K562 (cell line): ENCODE measurements around the gene UBR4. TPM values are rescaled to one million over a fixed set of nuclear protein-coding genes. Genes with fewer than 3 reads are reported as not detected.
A peak's percentile ranks its signal among the peaks of the same experiment; 100 is the strongest.

ENCODE experiments used
- ATAC-seq: fragments of 200-7000 bp; cut with Tn5 transposase; 3 replicates; pipeline ENCODE4 v1.9.1; 2020; ENCODE audit warnings: moderate library complexity
- BruUV-seq: library from RNA; stranded (reverse); fragments of 400-500 nt; replicated peaks from 2 replicates; lab custom pipeline; 2021; lab: Mats Ljungman, UMichigan
- CTCF ChIA-PET: fragments of 300-600 bp; formaldehyde crosslinking; extraction: SDS; loops from one replicate; lab custom pipeline; 2021; ENCODE audit warnings: low intra/inter-chr PET ratio; lab: Yijun Ruan, JAX
- POLR2A ChIA-PET: fragments of 300-600, 350-650 bp; sonication (Branson Sonifier 250); formaldehyde crosslinking; extraction: SDS; loops from one replicate; lab custom pipeline; 2021; ENCODE audit warnings: antibody characterized with exemption, inconsistent platforms; lab: Yijun Ruan, JAX
- DNase-seq, 4 experiments: peaks; one replicate each; pipeline versions ENCODE4 v3.0.0 to v3.0.0-alpha.2; 2011 to 2018; ENCODE audit warnings: low spot score in 3 of 4, mixed read lengths in 3 of 4; ENCODE audit errors: extremely low read depth in 1 of 4
- FAIRE-seq: peaks from 2 replicates; lab custom pipeline; 2011; peaks lifted over from hg19 to GRCh38; lab: Jason Lieb, UNC
- H2AFZ ChIP-seq: 2 replicates; pipeline ENCODE4 v1.6.0; 2011; ENCODE audit warnings: low read depth, low read length, control low read depth, inconsistent platforms
- H3K27ac ChIP-seq: fragments of 200-600 bp; 3 replicates; pipeline ENCODE4 v1.8.0; 2011; ENCODE audit warnings: low read depth, mild to moderate bottlenecking, control low read depth, inconsistent platforms, low read length, moderate library complexity, mixed read lengths; ENCODE audit errors: extremely low read depth
- H3K27me3 ChIP-seq, 2 experiments: fragments of 300-600 bp in 1 of 2; 2 replicates in 1 of 2; 3 replicates in 1 of 2; pipeline versions ENCODE4 v1.6.0 to v1.8.0; 2011; ENCODE audit warnings: inconsistent platforms in 2 of 2, low read length in 2 of 2, mild to moderate bottlenecking in 1 of 2, mixed read lengths in 1 of 2, moderate library complexity in 1 of 2; ENCODE audit not compliant: control insufficient read depth in 2 of 2, insufficient read depth in 2 of 2
- H3K36me3 ChIP-seq: fragments of 300-600 bp; 3 replicates; pipeline ENCODE4 v1.8.0; 2011; ENCODE audit warnings: mild to moderate bottlenecking, low read length, inconsistent platforms; ENCODE audit not compliant: control insufficient read depth, insufficient read depth
- H3K4me1 ChIP-seq, 2 experiments: fragments of 200-600 bp in 1 of 2; replicated peaks in 1 of 2; 2 replicates in 1 of 2; 3 replicates in 1 of 2; pipeline versions ENCODE4 v1.5.1 to v1.8.0; 2011; ENCODE audit warnings: inconsistent platforms in 2 of 2, low read length in 2 of 2, mild to moderate bottlenecking in 1 of 2, mixed read lengths in 1 of 2, moderate library complexity in 1 of 2; ENCODE audit not compliant: control insufficient read depth in 2 of 2, insufficient read depth in 2 of 2
- H3K4me2 ChIP-seq: 2 replicates; pipeline ENCODE4 v1.6.1; 2011; ENCODE audit warnings: low read length, control low read depth, inconsistent platforms, mixed read lengths; ENCODE audit not compliant: insufficient read depth
- H3K4me3 ChIP-seq: fragments of 200-600 bp; sonication (generic), shearing (Covaris generic); 2 replicates; pipeline ENCODE4 v1.5.1; 2016; ENCODE audit warnings: control low read depth, inconsistent platforms
- H3K79me2 ChIP-seq: fragments of 200-600 bp; 3 replicates; pipeline ENCODE4 v1.8.0; 2011; ENCODE audit warnings: low read length, inconsistent platforms; ENCODE audit not compliant: control insufficient read depth, insufficient read depth
- H3K9ac ChIP-seq, 2 experiments: 2 replicates each; pipeline versions ENCODE4 v1.6.0 to v1.6.1; 2011; ENCODE audit warnings: low read depth in 2 of 2, low read length in 2 of 2, control low read depth in 1 of 2, inconsistent platforms in 1 of 2, mild to moderate bottlenecking in 1 of 2, mixed read lengths in 1 of 2; ENCODE audit not compliant: insufficient read depth in 1 of 2
- H3K9me1 ChIP-seq: one replicate; pipeline ENCODE4 v1.6.0; 2011; ENCODE audit warnings: inconsistent platforms, mild to moderate bottlenecking, low read length, moderate library complexity; ENCODE audit not compliant: control insufficient read depth, insufficient read depth
- H3K9me3 ChIP-seq: replicated peaks from 2 replicates; pipeline ENCODE4 v1.5.1; 2011; ENCODE audit warnings: low read depth, low read length, inconsistent platforms; ENCODE audit not compliant: control insufficient read depth, insufficient read depth
- H4K20me1 ChIP-seq: replicated peaks from 2 replicates; pipeline ENCODE4 v1.6.1; 2011; ENCODE audit warnings: low read length, inconsistent platforms, mixed read lengths; ENCODE audit not compliant: control insufficient read depth, insufficient read depth
- BCOR ChIP-seq: fragments of 450-650 bp; IDR thresholded peaks from 2 replicates; pipeline ENCODE4 v1.6.1; 2016
- IRF2 ChIP-seq: sonication (generic); formaldehyde crosslinking; IDR thresholded peaks from 2 replicates; pipeline ENCODE4 v1.8.1; 2022; ENCODE audit warnings: mild to moderate bottlenecking, missing genetic modification reagents
- KAT8 ChIP-seq: fragments of 450-650 bp; IDR thresholded peaks from 2 replicates; pipeline ENCODE4 v1.6.1; 2016; ENCODE audit warnings: low read depth, mild to moderate bottlenecking
- MTA3 ChIP-seq: fragments of 450-650 bp; formaldehyde crosslinking; IDR thresholded peaks from 2 replicates; pipeline ENCODE4 v1.6.1; 2017; ENCODE audit warnings: mild to moderate bottlenecking, borderline replicate concordance
- MYC ChIP-seq, 2 experiments: fragments of 250-450 bp in 1 of 2; sonication (Bioruptor Pico) in 1 of 2; IDR thresholded peaks; 2 replicates each; pipeline versions ENCODE4 v1.5.1 to v1.6.1; 2012 to 2021; ENCODE audit warnings: low read depth in 2 of 2, borderline replicate concordance in 1 of 2, improper control_type of control experiment in 1 of 2, low read length in 1 of 2, mild to moderate bottlenecking in 1 of 2, moderate library complexity in 1 of 2
- ZNF146 ChIP-seq: IDR thresholded peaks from one replicate; pipeline ENCODE4 v1.6.1; 2018; ENCODE audit warnings: missing compliant biosample characterization; ENCODE audit not compliant: unreplicated experiment
- ZNF507 ChIP-seq: conservative IDR thresholded peaks from 2 replicates; pipeline ENCODE4 v1.6.1; 2017; ENCODE audit warnings: missing genetic modification characterization, missing compliant biosample characterization
- in situ Hi-C: fragments of 300-500 bp; cut with MboI; formaldehyde crosslinking; loops from 4 replicates; pipeline ENCODE4 v1.15.0; 2018; ENCODE audit warnings: inconsistent platforms, mixed read lengths
- intact Hi-C: fragments of 100-400 bp; cut with micrococcal nuclease; formaldehyde crosslinking; loops from 2 replicates; pipeline ENCODE4 v1.14.2; 2022
- polyA plus RNA-seq, 8 experiments: library from polyadenylated mRNA; depleted of rRNA in 4 of 8; stranded (reverse) in 5 of 8; unstranded in 3 of 8; fragments of >200 nt; fragmentation: Nextera tagmentation in 2 of 8; fragmentation: Illumina TruSeq in 1 of 8; extraction: Ambion mirVana in 2 of 8; extraction: Trizol in 1 of 8; gene quantifications; 2 replicates each; pipeline versions ENCODE4 v1.2.1 to v1.2.3, GENCODE V29; 2011 to 2014; ENCODE audit warnings: inconsistent platforms in 1 of 8, missing spikeins in 1 of 8
- total RNA-seq, 7 experiments: library from RNA; depleted of rRNA in 6 of 7; stranded (reverse); fragments of >200 nt in 6 of 7; fragmentation: Illumina TruSeq in 2 of 7; extraction: Trizol in 2 of 7; gene quantifications; 2 replicates each; pipeline versions ENCODE4 v1.2.1 to v1.2.3, GENCODE V29; 2011 to 2021; ENCODE audit warnings: low replicate concordance in 1 of 7
- TF ChIP-seq, protein P1 (sequence below): fragments of 250-450 bp; sonication (Bioruptor Pico); IDR thresholded peaks from 2 replicates; pipeline ENCODE4 v1.5.0; 2021
- TF ChIP-seq, protein P2 (sequence below): IDR thresholded peaks from 2 replicates; pipeline ENCODE4 v1.6.1; 2012; ENCODE audit warnings: low read depth, low read length, improper control_type of control experiment, borderline replicate concordance
- TF ChIP-seq, protein P3 (sequence below): fragments of 450-650 bp; IDR thresholded peaks from 2 replicates; pipeline ENCODE4 v1.6.1; 2017; ENCODE audit warnings: antibody characterized with exemption, mild to moderate bottlenecking

Gene UBR4
- total and polyA plus RNA-seq, 9 of the 15 experiments (the other 6 are each of a cell fraction or from before 2014, with no cell fraction given), result 55.4 to 277 (median 123) TPM

DNA sequence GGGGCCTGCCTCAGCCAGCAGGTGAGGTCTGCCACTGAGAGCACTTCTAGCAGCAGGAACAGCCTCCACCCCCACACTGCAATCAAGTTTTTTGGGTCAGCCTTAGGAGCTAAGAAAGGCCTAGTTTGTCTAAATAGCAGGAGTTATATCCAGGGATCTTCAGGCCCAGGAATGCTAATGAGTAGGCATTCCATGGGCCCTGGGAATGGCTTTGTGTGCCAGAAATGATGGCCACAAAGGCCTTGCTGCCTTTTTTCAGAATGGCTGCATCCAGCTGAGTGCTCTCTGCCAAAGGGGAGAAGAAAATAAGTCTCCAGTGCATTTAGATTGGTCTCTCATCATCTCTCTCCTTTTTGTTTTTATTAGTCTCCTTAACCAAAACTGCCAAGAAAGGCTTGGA, 44.4 kb upstream of the UBR4 start:
- Histone ChIP-seq H2AFZ (no peak overlapping the region), H3K79me2 (peaks cover 73% of the 10 kb centered on the region), H3K27ac (no peak overlapping the region), H3K4me3 (no peak overlapping the region), H4K20me1 (no peaks in the 10 kb centered on the region; the same call in 1 of the 2 replicates), H3K27me3 (no peaks in the 10 kb centered on the region), H3K4me1 (peaks cover 14 to 25% of the 10 kb centered on the region in 2 experiments; a peak in 4 of 5 replicates), H3K9ac (peak overlapping the region in 1 of 2 experiments; percentile 100; a peak in 1 of 4 replicates), H3K9me3 (no peaks in the 10 kb centered on the region), H3K9me1 (peaks cover 3% of the 10 kb centered on the region), H3K36me3 (peaks cover 71% of the 10 kb centered on the region), H3K4me2 (no peak overlapping the region)
- in situ Hi-C loops (no loop called here), intact Hi-C loops (loop anchor here (5.0 kb wide), 3 partner anchors 58 to 398 kb away; partner anchors contain the start of genes AKR7A2 and SLC66A1)
- ChIA-PET POLR2A (interaction anchor here (0.6 to 1.0 kb wide), 4 partner anchors 11 to 58 kb away, joined by 3 to 4 read pairs (median 3); partner anchors contain the start of genes AKR7A2 and SLC66A1), CTCF (no interaction called here)
- ATAC-seq, result no peak
- peak in 2 of 4 experiments; percentile 7 to 8 for DNase-seq
- BruUV-seq, result no TSS peak
- TF ChIP-seq KAT8 (no peak), ZNF507 (no peak), MYC (IDR thresholded peaks at IDR 0.05; ENCODE audit: low read depth, low read length) (no peak), MYC (CRISPR knock-in tag; IDR thresholded peaks at IDR 0.05; ENCODE audit: borderline replicate concordance, low read depth) (no peak), BCOR (no peak), MTA3 (no peak), IRF2 (CRISPR knock-in tag) (no peak), ZNF146 (CRISPR knock-in tag) (no peak)
- TF ChIP-seq, protein P1, sequence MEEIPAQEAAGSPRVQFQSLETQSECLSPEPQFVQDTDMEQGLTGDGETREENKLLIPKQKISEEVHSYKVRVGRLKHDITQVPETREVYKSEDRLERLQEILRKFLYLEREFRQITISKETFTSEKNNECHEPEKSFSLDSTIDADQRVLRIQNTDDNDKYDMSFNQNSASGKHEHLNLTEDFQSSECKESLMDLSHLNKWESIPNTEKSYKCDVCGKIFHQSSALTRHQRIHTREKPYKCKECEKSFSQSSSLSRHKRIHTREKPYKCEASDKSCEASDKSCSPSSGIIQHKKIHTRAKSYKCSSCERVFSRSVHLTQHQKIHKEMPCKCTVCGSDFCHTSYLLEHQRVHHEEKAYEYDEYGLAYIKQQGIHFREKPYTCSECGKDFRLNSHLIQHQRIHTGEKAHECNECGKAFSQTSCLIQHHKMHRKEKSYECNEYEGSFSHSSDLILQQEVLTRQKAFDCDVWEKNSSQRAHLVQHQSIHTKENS (CRISPR knock-in tag), result no peak
- TF ChIP-seq, protein P2, sequence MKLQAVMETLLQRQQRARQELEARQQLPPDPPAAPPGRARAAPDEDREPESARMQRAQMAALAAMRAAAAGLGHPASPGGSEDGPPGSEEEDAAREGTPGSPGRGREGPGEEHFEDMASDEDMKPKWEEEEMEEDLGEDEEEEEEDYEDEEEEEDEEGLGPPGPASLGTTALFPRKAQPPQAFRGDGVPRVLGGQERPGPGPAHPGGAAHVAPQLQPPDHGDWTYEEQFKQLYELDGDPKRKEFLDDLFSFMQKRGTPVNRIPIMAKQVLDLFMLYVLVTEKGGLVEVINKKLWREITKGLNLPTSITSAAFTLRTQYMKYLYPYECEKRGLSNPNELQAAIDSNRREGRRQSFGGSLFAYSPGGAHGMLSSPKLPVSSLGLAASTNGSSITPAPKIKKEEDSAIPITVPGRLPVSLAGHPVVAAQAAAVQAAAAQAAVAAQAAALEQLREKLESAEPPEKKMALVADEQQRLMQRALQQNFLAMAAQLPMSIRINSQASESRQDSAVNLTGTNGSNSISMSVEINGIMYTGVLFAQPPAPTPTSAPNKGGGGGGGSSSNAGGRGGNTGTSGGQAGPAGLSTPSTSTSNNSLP, result no peak
- TF ChIP-seq, protein P3, sequence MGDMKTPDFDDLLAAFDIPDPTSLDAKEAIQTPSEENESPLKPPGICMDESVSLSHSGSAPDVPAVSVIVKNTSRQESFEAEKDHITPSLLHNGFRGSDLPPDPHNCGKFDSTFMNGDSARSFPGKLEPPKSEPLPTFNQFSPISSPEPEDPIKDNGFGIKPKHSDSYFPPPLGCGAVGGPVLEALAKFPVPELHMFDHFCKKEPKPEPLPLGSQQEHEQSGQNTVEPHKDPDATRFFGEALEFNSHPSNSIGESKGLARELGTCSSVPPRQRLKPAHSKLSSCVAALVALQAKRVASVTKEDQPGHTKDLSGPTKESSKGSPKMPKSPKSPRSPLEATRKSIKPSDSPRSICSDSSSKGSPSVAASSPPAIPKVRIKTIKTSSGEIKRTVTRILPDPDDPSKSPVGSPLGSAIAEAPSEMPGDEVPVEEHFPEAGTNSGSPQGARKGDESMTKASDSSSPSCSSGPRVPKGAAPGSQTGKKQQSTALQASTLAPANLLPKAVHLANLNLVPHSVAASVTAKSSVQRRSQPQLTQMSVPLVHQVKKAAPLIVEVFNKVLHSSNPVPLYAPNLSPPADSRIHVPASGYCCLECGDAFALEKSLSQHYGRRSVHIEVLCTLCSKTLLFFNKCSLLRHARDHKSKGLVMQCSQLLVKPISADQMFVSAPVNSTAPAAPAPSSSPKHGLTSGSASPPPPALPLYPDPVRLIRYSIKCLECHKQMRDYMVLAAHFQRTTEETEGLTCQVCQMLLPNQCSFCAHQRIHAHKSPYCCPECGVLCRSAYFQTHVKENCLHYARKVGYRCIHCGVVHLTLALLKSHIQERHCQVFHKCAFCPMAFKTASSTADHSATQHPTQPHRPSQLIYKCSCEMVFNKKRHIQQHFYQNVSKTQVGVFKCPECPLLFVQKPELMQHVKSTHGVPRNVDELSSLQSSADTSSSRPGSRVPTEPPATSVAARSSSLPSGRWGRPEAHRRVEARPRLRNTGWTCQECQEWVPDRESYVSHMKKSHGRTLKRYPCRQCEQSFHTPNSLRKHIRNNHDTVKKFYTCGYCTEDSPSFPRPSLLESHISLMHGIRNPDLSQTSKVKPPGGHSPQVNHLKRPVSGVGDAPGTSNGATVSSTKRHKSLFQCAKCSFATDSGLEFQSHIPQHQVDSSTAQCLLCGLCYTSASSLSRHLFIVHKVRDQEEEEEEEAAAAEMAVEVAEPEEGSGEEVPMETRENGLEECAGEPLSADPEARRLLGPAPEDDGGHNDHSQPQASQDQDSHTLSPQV, result no peak
- no peak for FAIRE-seq
